CD14-positive monocyte (primary cell): ENCODE measurements around the gene LRP1-AS. TPM values are rescaled to one million over a fixed set of nuclear protein-coding genes. Genes with fewer than 3 reads are reported as not detected.

Experiments used
- DNase-seq, 3 donors: peaks; one replicate each; pipeline ENCODE4 v3.0.0-alpha.2; 2011 to 2022
- H2AFZ ChIP-seq: 2 replicates; pipeline ENCODE4 v1.6.0; 2012; ENCODE audit warnings: mild to moderate bottlenecking, low read depth, low read length, inconsistent platforms; ENCODE audit not compliant: insufficient read depth, poor library complexity, severe bottlenecking
- H3K27ac ChIP-seq, 2 donors: 1 replicate in 1 of 2; 2 replicates in 1 of 2; pipeline ENCODE4 v1.5.1; 2012 to 2013; ENCODE audit warnings: low read length in 2 of 2, control low read depth in 1 of 2, inconsistent platforms in 1 of 2, low read depth in 1 of 2, mild to moderate bottlenecking in 1 of 2
- H3K27me3 ChIP-seq, 2 donors: one replicate each; pipeline versions ENCODE4 v1.6.0 to v1.6.1; 2011 to 2013; ENCODE audit warnings: low read length in 2 of 2; ENCODE audit not compliant: control insufficient read depth in 2 of 2, insufficient read depth in 2 of 2
- H3K36me3 ChIP-seq, 2 donors: replicated peaks in 1 of 2; 1 replicate in 1 of 2; 2 replicates in 1 of 2; pipeline versions ENCODE4 v1.5.1 to v1.6.1; 2012 to 2013; ENCODE audit warnings: low read length in 2 of 2, control low read depth in 1 of 2, inconsistent platforms in 1 of 2, mild to moderate bottlenecking in 1 of 2; ENCODE audit not compliant: insufficient read depth in 2 of 2, control insufficient read depth in 1 of 2
- H3K4me1 ChIP-seq, 2 donors: 1 replicate in 1 of 2; 2 replicates in 1 of 2; pipeline versions ENCODE4 v1.5.1 to v1.6.1; 2012 to 2013; ENCODE audit warnings: low read length in 2 of 2, control low read depth in 1 of 2, inconsistent platforms in 1 of 2, mild to moderate bottlenecking in 1 of 2, moderate library complexity in 1 of 2; ENCODE audit not compliant: insufficient read depth in 2 of 2, control insufficient read depth in 1 of 2
- H3K4me2 ChIP-seq: replicated peaks from 2 replicates; pipeline ENCODE3; 2012; ENCODE audit warnings: low read length, moderate library complexity, mild to moderate bottlenecking; ENCODE audit not compliant: poor library complexity, severe bottlenecking; ENCODE audit errors: extremely low read depth
- H3K4me3 ChIP-seq, 3 experiments: fragments of 200-600 bp in 1 of 3; sonication (generic) in 1 of 3; replicated peaks in 1 of 3; 1 replicate in 2 of 3; 2 replicates in 1 of 3; pipeline ENCODE4 v1.5.1; 2011 to 2013; ENCODE audit warnings: low read length in 3 of 3, mild to moderate bottlenecking in 3 of 3, control low read depth in 2 of 3, low read depth in 2 of 3, inconsistent platforms in 1 of 3, moderate library complexity in 1 of 3
- H3K79me2 ChIP-seq: 2 replicates; pipeline ENCODE4 v1.6.0; 2012; ENCODE audit warnings: mild to moderate bottlenecking, control low read depth, inconsistent platforms, low read length, moderate library complexity; ENCODE audit not compliant: insufficient read depth
- H3K9ac ChIP-seq: 2 replicates; pipeline ENCODE4 v1.6.0; 2017; ENCODE audit warnings: low read length, mild to moderate bottlenecking; ENCODE audit not compliant: insufficient read depth, poor library complexity, severe bottlenecking
- H3K9me3 ChIP-seq, 2 donors: replicated peaks in 1 of 2; 1 replicate in 1 of 2; 2 replicates in 1 of 2; pipeline versions ENCODE4 v1.5.1 to v1.6.1; 2012 to 2013; ENCODE audit warnings: low read length in 2 of 2, control low read depth in 1 of 2; ENCODE audit not compliant: control insufficient read depth in 1 of 2, insufficient read depth in 1 of 2
- H4K20me1 ChIP-seq: 2 replicates; pipeline ENCODE4 v1.6.0; 2012; ENCODE audit warnings: mild to moderate bottlenecking, low read length, control low read depth, moderate library complexity; ENCODE audit not compliant: insufficient read depth
- H3K27ac Mint-ChIP-seq, 7 donors: one replicate each; pipeline ENCODE4 v1.8.0; 2020; ENCODE audit warnings: mild to moderate bottlenecking in 7 of 7, mixed read lengths in 7 of 7, moderate library complexity in 6 of 7, inconsistent platforms in 2 of 7
- H3K27me3 Mint-ChIP-seq, 3 donors: one replicate each; pipeline ENCODE4 v1.8.0; 2021 to 2022; ENCODE audit warnings: low read depth in 3 of 3, mild to moderate bottlenecking in 3 of 3, mixed read lengths in 3 of 3, moderate library complexity in 3 of 3, inconsistent platforms in 1 of 3
- H3K36me3 Mint-ChIP-seq, 2 donors: one replicate each; pipeline ENCODE4 v1.8.0; 2020; ENCODE audit warnings: mixed read lengths in 2 of 2, inconsistent platforms in 1 of 2, mild to moderate bottlenecking in 1 of 2
- H3K4me1 Mint-ChIP-seq: one replicate; pipeline ENCODE4 v1.8.0; 2020; ENCODE audit warnings: mild to moderate bottlenecking, mixed read lengths
- H3K4me3 Mint-ChIP-seq, 2 donors: one replicate each; pipeline ENCODE4 v1.8.0; 2020; ENCODE audit warnings: mild to moderate bottlenecking in 2 of 2, mixed read lengths in 2 of 2, moderate library complexity in 1 of 2
- H3K9me3 Mint-ChIP-seq, 7 donors: one replicate each; pipeline ENCODE4 v1.8.0; 2020 to 2022; ENCODE audit warnings: mixed read lengths in 7 of 7, mild to moderate bottlenecking in 6 of 7, moderate library complexity in 6 of 7, inconsistent platforms in 2 of 7
- WGBS: methylation state at CpG from one replicate; pipeline ENCODE4 v1.1.5; 2013; ENCODE audit warnings: missing lambda C conversion rate; ENCODE audit not compliant: insufficient coverage; 5-methylcytosine and 5-hydroxymethylcytosine counted together
- intact Hi-C, 2 donors: fragments of 100-400 bp; cut with micrococcal nuclease; formaldehyde crosslinking; loops; one replicate each; pipeline versions ENCODE4 v1.15.0 to v1.15.1; 2023
- polyA plus RNA-seq, 3 donors: library from polyadenylated mRNA; depleted of rRNA in 1 of 3; unstranded in 2 of 3; stranded (reverse) in 1 of 3; fragments of 300-500 nt in 2 of 3; fragments of >200 nt in 1 of 3; fragmentation: Illumina TruSeq in 2 of 3; gene quantifications; 1 replicate in 2 of 3; 2 replicates in 1 of 3; pipeline ENCODE4 v1.2.3, GENCODE V29; 2012 to 2021
- TF ChIP-seq, protein P1 (sequence below): fragments of 200-600 bp; IDR thresholded peaks from one replicate; pipeline ENCODE4 v1.8.0; 2022; ENCODE audit warnings: antibody characterized with exemption, mild to moderate bottlenecking

Gene LRP1-AS
- polyA plus RNA-seq, 3 donors: 0.35 to 1.5 TPM; not detected in 1

DNA sequence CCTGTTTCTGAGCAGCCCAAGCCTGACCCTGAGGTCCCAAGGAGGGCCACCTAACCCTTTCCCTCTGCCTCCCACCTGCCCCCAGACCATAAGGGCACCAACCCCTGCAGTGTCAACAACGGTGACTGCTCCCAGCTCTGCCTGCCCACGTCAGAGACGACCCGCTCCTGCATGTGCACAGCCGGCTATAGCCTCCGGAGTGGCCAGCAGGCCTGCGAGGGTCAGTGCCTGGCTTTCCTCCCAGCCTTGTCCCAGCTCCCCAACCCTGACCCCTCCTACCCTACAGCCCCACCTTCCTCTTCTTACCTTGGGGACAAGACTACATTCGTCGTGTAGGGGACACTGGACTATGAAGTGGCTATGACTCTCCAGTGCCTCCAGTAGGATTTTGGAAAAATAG lies 33.7 kb upstream of the LRP1-AS start:
- Histone ChIP-seq H4K20me1 (peaks cover 100% of the 10 kb centered on the region), H3K27me3 (no peaks in the 10 kb centered on the region), H3K4me3 (no peak overlapping the region), H3K27ac (no peak overlapping the region), H3K4me1 (no peaks in the 10 kb centered on the region), H2AFZ (no peak overlapping the region), H3K36me3 (peaks cover 92 to 100% of the 10 kb centered on the region in 2 donors), H3K4me2 (no peak overlapping the region), H3K9me3 (no peaks in the 10 kb centered on the region), H3K9ac (no peak overlapping the region), H3K79me2 (no peaks in the 10 kb centered on the region)
- DNase-seq: no peak
- TF ChIP-seq, protein P1, sequence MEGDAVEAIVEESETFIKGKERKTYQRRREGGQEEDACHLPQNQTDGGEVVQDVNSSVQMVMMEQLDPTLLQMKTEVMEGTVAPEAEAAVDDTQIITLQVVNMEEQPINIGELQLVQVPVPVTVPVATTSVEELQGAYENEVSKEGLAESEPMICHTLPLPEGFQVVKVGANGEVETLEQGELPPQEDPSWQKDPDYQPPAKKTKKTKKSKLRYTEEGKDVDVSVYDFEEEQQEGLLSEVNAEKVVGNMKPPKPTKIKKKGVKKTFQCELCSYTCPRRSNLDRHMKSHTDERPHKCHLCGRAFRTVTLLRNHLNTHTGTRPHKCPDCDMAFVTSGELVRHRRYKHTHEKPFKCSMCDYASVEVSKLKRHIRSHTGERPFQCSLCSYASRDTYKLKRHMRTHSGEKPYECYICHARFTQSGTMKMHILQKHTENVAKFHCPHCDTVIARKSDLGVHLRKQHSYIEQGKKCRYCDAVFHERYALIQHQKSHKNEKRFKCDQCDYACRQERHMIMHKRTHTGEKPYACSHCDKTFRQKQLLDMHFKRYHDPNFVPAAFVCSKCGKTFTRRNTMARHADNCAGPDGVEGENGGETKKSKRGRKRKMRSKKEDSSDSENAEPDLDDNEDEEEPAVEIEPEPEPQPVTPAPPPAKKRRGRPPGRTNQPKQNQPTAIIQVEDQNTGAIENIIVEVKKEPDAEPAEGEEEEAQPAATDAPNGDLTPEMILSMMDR: no peak
- Mint-ChIP-seq H3K4me3 (no peak overlapping the region), H3K27ac (peak overlapping the region in 2 of 7 donors; percentile 7 to 71), H3K9me3 (no peaks in the 10 kb centered on the region), H3K36me3 (peaks cover 94 to 100% of the 10 kb centered on the region in 2 donors), H3K27me3 (peaks cover 1 to 6% (median 3%) of the 10 kb centered on the region in 3 donors), H3K4me1 (no peaks in the 10 kb centered on the region)
- intact Hi-C loops: no loop called here
- 89% methylated on average over 6 of the region's 9 CpGs for WGBS

DNA sequence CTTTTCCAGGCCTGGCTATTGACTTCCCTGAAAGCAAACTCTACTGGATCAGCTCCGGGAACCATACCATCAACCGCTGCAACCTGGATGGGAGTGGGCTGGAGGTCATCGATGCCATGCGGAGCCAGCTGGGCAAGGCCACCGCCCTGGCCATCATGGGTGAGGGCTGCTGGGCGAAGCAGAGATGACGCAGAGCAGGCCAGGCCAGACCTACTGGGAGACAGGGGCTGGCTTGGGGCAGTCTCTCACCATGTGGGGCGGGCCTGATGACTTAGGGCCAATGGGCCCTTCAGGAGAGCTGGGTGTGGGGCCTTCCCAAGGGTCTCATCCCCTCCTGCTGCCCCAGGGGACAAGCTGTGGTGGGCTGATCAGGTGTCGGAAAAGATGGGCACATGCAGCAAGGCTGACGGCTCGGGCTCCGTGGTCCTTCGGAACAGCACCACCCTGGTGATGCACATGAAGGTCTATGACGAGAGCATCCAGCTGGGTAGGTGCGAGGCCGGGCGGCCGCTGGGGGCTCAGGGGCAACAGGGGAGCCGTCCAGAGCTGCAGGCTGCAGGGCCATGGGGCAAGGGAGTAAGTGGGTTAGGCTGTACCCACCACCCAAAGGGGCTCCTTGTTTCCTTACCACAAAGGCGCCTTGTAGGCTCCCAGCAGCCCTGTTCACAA lies 33.0 kb upstream of the LRP1-AS start:
- Mint-ChIP-seq H3K36me3 (peaks cover 94 to 100% of the 10 kb centered on the region in 2 donors), H3K9me3 (no peaks in the 10 kb centered on the region), H3K4me3 (no peak overlapping the region), H3K4me1 (peaks cover 3% of the 10 kb centered on the region), H3K27ac (no peak overlapping the region), H3K27me3 (peaks cover 3 to 6% (median 3%) of the 10 kb centered on the region in 3 donors)
- H3K36me3 ChIP-seq: peaks cover 92 to 100% of the 10 kb centered on the region in 2 donors
- 97% methylated on average over 17 of the region's 20 CpGs for WGBS
- H3K4me3 ChIP-seq: no peak overlapping the region
- TF ChIP-seq, protein P1: no peak
- peaks cover 100% of the 10 kb centered on the region for H4K20me1 ChIP-seq
- no peaks in the 10 kb centered on the region for H3K4me1 ChIP-seq
- no peak for DNase-seq
- H3K27ac ChIP-seq: no peak overlapping the region
- no peaks in the 10 kb centered on the region for H3K27me3 ChIP-seq
- no peaks in the 10 kb centered on the region for H3K79me2 ChIP-seq
- no peak overlapping the region for H2AFZ ChIP-seq
- intact Hi-C loops: no loop called here
- no peak overlapping the region for H3K4me2 ChIP-seq
- H3K9ac ChIP-seq: no peak overlapping the region
- H3K9me3 ChIP-seq: no peaks in the 10 kb centered on the region
